Hepatocyte (in vitro differentiated cells): ENCODE results near the gene APBB2. TPM values are rescaled to one million over a fixed set of nuclear protein-coding genes. Genes with fewer than 3 reads are reported as not detected.

ENCODE experiments used
- DNase-seq: peaks from one replicate; pipeline ENCODE4 v3.0.0-alpha.2; 2016; ENCODE audit warnings: low spot score
- H2AFZ ChIP-seq: fragments of 200-600 bp; sonication (generic); 2 replicates; pipeline ENCODE4 v1.6.0; 2016; ENCODE audit warnings: antibody characterized with exemption, mild to moderate bottlenecking
- H3K27ac ChIP-seq: fragments of 200-600 bp; sonication (generic); 2 replicates; pipeline ENCODE4 v1.5.1; 2016; ENCODE audit warnings: mild to moderate bottlenecking
- H3K27me3 ChIP-seq: fragments of 200-600 bp; sonication (generic); 2 replicates; pipeline ENCODE4 v1.6.1; 2016
- H3K36me3 ChIP-seq: fragments of 200-600 bp; sonication (generic); replicated peaks from 2 replicates; pipeline ENCODE4 v1.5.1; 2016; ENCODE audit warnings: low read depth; ENCODE audit not compliant: insufficient read depth
- H3K4me1 ChIP-seq: fragments of 200-600 bp; sonication (generic); 2 replicates; pipeline ENCODE4 v1.5.1; 2016; ENCODE audit warnings: mild to moderate bottlenecking, moderate library complexity; ENCODE audit not compliant: insufficient read depth
- H3K4me2 ChIP-seq: fragments of 200-600 bp; sonication (generic); 2 replicates; pipeline ENCODE4 v1.6.0; 2016
- H3K4me3 ChIP-seq: fragments of 200-600 bp; sonication (generic); 2 replicates; pipeline ENCODE4 v1.5.1; 2016; ENCODE audit warnings: mild to moderate bottlenecking
- H3K79me2 ChIP-seq: fragments of 200-600 bp; sonication (generic); 2 replicates; pipeline ENCODE4 v1.6.0; 2017; ENCODE audit warnings: mild to moderate bottlenecking
- H3K9me2 ChIP-seq: fragments of 200-600 bp; sonication (generic); replicated peaks from 2 replicates; pipeline ENCODE4 v1.6.0; 2017; ENCODE audit warnings: mild to moderate bottlenecking; ENCODE audit not compliant: insufficient read depth
- H3K9me3 ChIP-seq: fragments of 200-600 bp; sonication (generic); 2 replicates; pipeline ENCODE4 v1.5.1; 2016; ENCODE audit warnings: low read depth, mild to moderate bottlenecking
- H4K20me1 ChIP-seq: fragments of 200-600 bp; sonication (generic); 2 replicates; pipeline ENCODE4 v1.6.0; 2016; ENCODE audit warnings: mild to moderate bottlenecking; ENCODE audit not compliant: insufficient read depth, poor library complexity, severe bottlenecking
- CTCF ChIP-seq: fragments of 200-600 bp; sonication (generic); IDR thresholded peaks from 2 replicates; pipeline ENCODE4 v1.5.1; 2016; ENCODE audit warnings: antibody characterized with exemption, mild to moderate bottlenecking; ENCODE audit not compliant: poor library complexity
- EZH2 ChIP-seq: fragments of 200-600 bp; sonication (generic); IDR thresholded peaks from 2 replicates; pipeline ENCODE4 v1.6.1; 2016; ENCODE audit warnings: antibody characterized with exemption, mild to moderate bottlenecking, borderline replicate concordance
- EZH2phosphoT487 ChIP-seq: fragments of 200-600 bp; sonication (generic); IDR thresholded peaks from one replicate; pipeline ENCODE4 v1.6.1; 2018; ENCODE audit warnings: antibody characterized with exemption, mild to moderate bottlenecking, low read depth, moderate library complexity; ENCODE audit not compliant: unreplicated experiment, severe bottlenecking
- WGBS: methylation state at CpG from one replicate; pipeline ENCODE4 v1.1.6; 2016; ENCODE audit warnings: low lambda C conversion rate; ENCODE audit errors: missing lambda C conversion rate; 5-methylcytosine and 5-hydroxymethylcytosine counted together
- polyA plus RNA-seq: library from polyadenylated mRNA; unstranded; fragments of >200 nt; fragmentation: Nextera tagmentation; extraction: Ambion mirVana; gene quantifications from 2 replicates; pipeline ENCODE4 v1.2.1, GENCODE V29; 2016
- total RNA-seq: library from RNA; depleted of rRNA; stranded (reverse); fragments of >200 nt; gene quantifications from 2 replicates; pipeline ENCODE4 v1.2.3, GENCODE V29; 2014

The APBB2 gene
- total and polyA plus RNA-seq, 2 experiments from 2014 or later: 23.4 to 47.5 TPM

- no peak for DNase-seq
- Histone ChIP-seq H3K9me3 (no peaks in the 10 kb centered on the region), H3K27ac (no peak overlapping the region), H3K27me3 (no peaks in the 10 kb centered on the region), H4K20me1 (no peaks in the 10 kb centered on the region), H3K36me3 (no peaks in the 10 kb centered on the region), H3K79me2 (peaks cover 83% of the 10 kb centered on the region), H2AFZ (no peak overlapping the region), H3K9me2 (no peaks in the 10 kb centered on the region), H3K4me1 (peaks cover 57% of the 10 kb centered on the region), H3K4me2 (peak overlapping the region; percentile 7), H3K4me3 (no peak overlapping the region)
- TF ChIP-seq EZH2: no peak
- TF ChIP-seq EZH2phosphoT487: no peak
- no peak for TF ChIP-seq CTCF
- whole genome bisulfite sequencing: 69% methylated on average over 7 of the region's 7 CpGs
Measured at GRCh38 chr4:41178372-41179370, 35.7 kb downstream of the APBB2 start.

- peak; percentile 45 for DNase-seq
- Histone ChIP-seq H3K9me3 (no peaks in the 10 kb centered on the region), H3K36me3 (no peaks in the 10 kb centered on the region), H2AFZ (no peak overlapping the region), H3K27ac (no peak overlapping the region), H3K9me2 (no peaks in the 10 kb centered on the region), H3K4me1 (peaks cover 61% of the 10 kb centered on the region), H4K20me1 (no peaks in the 10 kb centered on the region), H3K79me2 (peaks cover 76% of the 10 kb centered on the region), H3K4me3 (no peak overlapping the region), H3K27me3 (no peaks in the 10 kb centered on the region), H3K4me2 (no peak overlapping the region)
- peak; percentile 6 for TF ChIP-seq CTCF
- no peak for TF ChIP-seq EZH2
Measured at GRCh38 chr4:41177016-41177415, 37.3 kb downstream of the APBB2 start.

GRCh38 chr4:41176340-41176739, 38.0 kb downstream of the APBB2 start:
- Histone ChIP-seq H3K9me3 (no peaks in the 10 kb centered on the region), H2AFZ (no peak overlapping the region), H3K27ac (peak overlapping the region; percentile 41), H4K20me1 (no peaks in the 10 kb centered on the region), H3K4me1 (peaks cover 61% of the 10 kb centered on the region), H3K79me2 (peaks cover 76% of the 10 kb centered on the region), H3K4me2 (peak overlapping the region; percentile 48), H3K27me3 (no peaks in the 10 kb centered on the region), H3K9me2 (no peaks in the 10 kb centered on the region), H3K4me3 (no peak overlapping the region), H3K36me3 (no peaks in the 10 kb centered on the region)
- WGBS: 48% methylated on average over 1 of the region's 1 CpG
- DNase-seq: no peak
- no peak for TF ChIP-seq EZH2
- no peak for TF ChIP-seq EZH2phosphoT487
- no peak for TF ChIP-seq CTCF
